ENCODE results near the gene ZNF559.

DNA sequence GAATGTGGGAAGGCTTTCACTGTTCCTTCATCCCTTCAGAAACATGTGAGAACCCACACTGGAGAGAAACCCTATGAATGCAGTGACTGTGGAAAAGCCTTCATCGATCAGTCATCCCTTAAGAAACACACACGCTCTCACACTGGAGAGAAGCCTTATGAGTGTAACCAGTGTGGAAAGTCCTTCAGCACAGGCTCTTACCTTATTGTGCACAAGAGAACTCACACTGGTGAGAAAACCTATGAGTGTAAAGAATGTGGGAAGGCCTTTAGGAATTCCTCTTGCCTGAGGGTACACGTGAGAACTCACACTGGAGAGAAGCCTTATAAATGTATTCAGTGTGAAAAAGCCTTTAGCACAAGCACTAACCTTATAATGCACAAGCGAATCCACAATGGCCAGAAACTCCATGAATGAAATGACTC is 57.4 kb downstream of the ZNF559 start:
- TF ChIP-seq, protein P1, sequence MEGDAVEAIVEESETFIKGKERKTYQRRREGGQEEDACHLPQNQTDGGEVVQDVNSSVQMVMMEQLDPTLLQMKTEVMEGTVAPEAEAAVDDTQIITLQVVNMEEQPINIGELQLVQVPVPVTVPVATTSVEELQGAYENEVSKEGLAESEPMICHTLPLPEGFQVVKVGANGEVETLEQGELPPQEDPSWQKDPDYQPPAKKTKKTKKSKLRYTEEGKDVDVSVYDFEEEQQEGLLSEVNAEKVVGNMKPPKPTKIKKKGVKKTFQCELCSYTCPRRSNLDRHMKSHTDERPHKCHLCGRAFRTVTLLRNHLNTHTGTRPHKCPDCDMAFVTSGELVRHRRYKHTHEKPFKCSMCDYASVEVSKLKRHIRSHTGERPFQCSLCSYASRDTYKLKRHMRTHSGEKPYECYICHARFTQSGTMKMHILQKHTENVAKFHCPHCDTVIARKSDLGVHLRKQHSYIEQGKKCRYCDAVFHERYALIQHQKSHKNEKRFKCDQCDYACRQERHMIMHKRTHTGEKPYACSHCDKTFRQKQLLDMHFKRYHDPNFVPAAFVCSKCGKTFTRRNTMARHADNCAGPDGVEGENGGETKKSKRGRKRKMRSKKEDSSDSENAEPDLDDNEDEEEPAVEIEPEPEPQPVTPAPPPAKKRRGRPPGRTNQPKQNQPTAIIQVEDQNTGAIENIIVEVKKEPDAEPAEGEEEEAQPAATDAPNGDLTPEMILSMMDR (IDR thresholded peaks at IDR 0.05): no peak
- TF ChIP-seq POLR2A (IDR thresholded peaks at IDR 0.05): no peak

Data from heart left ventricle (tissue), 13 donors.